H1 (cell line): ENCODE data around the gene PDZRN3. TPM values are rescaled to one million over a fixed set of nuclear protein-coding genes. Genes with fewer than 3 reads are reported as not detected.

Experiments
- CTCF ChIA-PET: fragments of 300-600 bp; sonication (Branson Sonifier 250); formaldehyde crosslinking; loops from one replicate; lab custom pipeline; 2021; ENCODE audit not compliant: partially characterized antibody; lab: Charles Lee
- POLR2A ChIA-PET: fragments of 300-600 bp; sonication (Branson Sonifier 250); formaldehyde crosslinking; loops from one replicate; lab custom pipeline; 2021; ENCODE audit warnings: inconsistent platforms; ENCODE audit not compliant: partially characterized antibody; lab: Charles Lee
- DNase-seq, 2 experiments: peaks; one replicate each; pipeline versions ENCODE4 v3.0.0 to v3.0.0-alpha.2; 2010 to 2022; ENCODE audit warnings: low spot score in 2 of 2, low read depth in 1 of 2, mixed read lengths in 1 of 2
- FAIRE-seq: peaks from 2 replicates; lab custom pipeline; 2011; peaks lifted over from hg19 to GRCh38; lab: Jason Lieb, UNC
- H2AFZ ChIP-seq: 2 replicates; pipeline ENCODE4 v1.8.1; 2012; ENCODE audit warnings: low read length, inconsistent platforms
- H2AK5ac ChIP-seq: 2 replicates; pipeline ENCODE4 v1.6.1; 2013; ENCODE audit warnings: low read depth, low read length
- H2BK120ac ChIP-seq: replicated peaks from 2 replicates; pipeline ENCODE3; 2013; ENCODE audit warnings: low read depth, low read length, inconsistent platforms
- H2BK12ac ChIP-seq: 2 replicates; pipeline ENCODE4 v1.6.1; 2013; ENCODE audit warnings: low read depth, low read length
- H2BK15ac ChIP-seq: 2 replicates; pipeline ENCODE4 v1.6.1; 2013; ENCODE audit warnings: low read length
- H2BK20ac ChIP-seq: 2 replicates; pipeline ENCODE4 v1.6.1; 2013; ENCODE audit warnings: low read length
- H2BK5ac ChIP-seq: 2 replicates; pipeline ENCODE4 v1.6.1; 2013; ENCODE audit warnings: low read depth, low read length
- H3K14ac ChIP-seq: 2 replicates; pipeline ENCODE4 v1.6.1; 2013; ENCODE audit warnings: inconsistent platforms; ENCODE audit not compliant: insufficient read length
- H3K18ac ChIP-seq: 2 replicates; pipeline ENCODE4 v1.6.1; 2013; ENCODE audit warnings: low read length; ENCODE audit errors: extremely low read depth
- H3K23ac ChIP-seq: 2 replicates; pipeline ENCODE4 v1.6.1; 2013; ENCODE audit warnings: inconsistent platforms; ENCODE audit not compliant: insufficient read length
- H3K23me2 ChIP-seq: 2 replicates; pipeline ENCODE4 v1.6.1; 2013; ENCODE audit warnings: low read depth, low read length
- H3K27ac ChIP-seq: 2 replicates; pipeline ENCODE4 v1.6.1; 2011; ENCODE audit warnings: low read depth, low read length, inconsistent platforms
- H3K27me3 ChIP-seq, 4 experiments: replicated peaks in 1 of 4; 1 replicate in 1 of 4; 2 replicates in 3 of 4; pipeline versions ENCODE4 v1.6.1 to v1.8.1; 2011 to 2013; ENCODE audit warnings: low read length in 3 of 4, mild to moderate bottlenecking in 3 of 4, inconsistent platforms in 2 of 4, mixed read lengths in 2 of 4, moderate library complexity in 1 of 4; ENCODE audit not compliant: control insufficient read depth in 3 of 4, insufficient read depth in 3 of 4; ENCODE audit errors: extremely low read depth in 1 of 4
- H3K36me3 ChIP-seq, 4 experiments: 2 replicates each; pipeline versions ENCODE4 v1.6.1 to v1.8.1; 2011 to 2013; ENCODE audit warnings: mild to moderate bottlenecking in 4 of 4, low read length in 3 of 4, moderate library complexity in 2 of 4, control low read depth in 1 of 4, inconsistent platforms in 1 of 4; ENCODE audit not compliant: insufficient read depth in 4 of 4, control insufficient read depth in 2 of 4
- H3K4ac ChIP-seq: replicated peaks from 2 replicates; pipeline ENCODE3; 2013; ENCODE audit warnings: low read length, low read depth, mixed read lengths, inconsistent platforms; ENCODE audit not compliant: insufficient read length
- H3K4me1 ChIP-seq, 4 experiments: replicated peaks in 1 of 4; 1 replicate in 1 of 4; 2 replicates in 3 of 4; pipeline versions ENCODE4 v1.6.1 to v1.8.1; 2011 to 2013; ENCODE audit warnings: low read length in 3 of 4, inconsistent platforms in 2 of 4, mixed read lengths in 1 of 4; ENCODE audit not compliant: insufficient read depth in 4 of 4, control insufficient read depth in 3 of 4
- H3K4me2 ChIP-seq, 2 experiments: 2 replicates each; pipeline versions ENCODE4 v1.6.1 to v1.8.1; 2011 to 2013; ENCODE audit warnings: low read depth in 2 of 2, low read length in 2 of 2, control low read depth in 1 of 2, inconsistent platforms in 1 of 2, mild to moderate bottlenecking in 1 of 2; ENCODE audit not compliant: insufficient read depth in 1 of 2
- H3K4me3 ChIP-seq, 4 experiments: fragments of 200-600, 300-600 bp in 1 of 4; sonication (generic), shearing (Covaris generic), sonication (Bioruptor Twin) in 1 of 4; 2 replicates each; pipeline versions ENCODE4 v1.5.1 to v1.8.1; 2011 to 2016; ENCODE audit warnings: low read length in 4 of 4, low read depth in 3 of 4, control low read depth in 2 of 4, inconsistent platforms in 2 of 4, mild to moderate bottlenecking in 2 of 4, mixed read lengths in 1 of 4, moderate library complexity in 1 of 4; ENCODE audit not compliant: insufficient read depth in 2 of 4; ENCODE audit errors: extremely low read depth in 1 of 4
- H3K56ac ChIP-seq: replicated peaks from 2 replicates; pipeline ENCODE3; 2013; ENCODE audit warnings: low read depth, mild to moderate bottlenecking, mixed read lengths, low read length, inconsistent platforms; ENCODE audit not compliant: insufficient read length
- H3K79me1 ChIP-seq: 2 replicates; pipeline ENCODE4 v1.6.1; 2013; ENCODE audit warnings: low read depth, low read length, control low read depth
- H3K79me2 ChIP-seq, 2 experiments: 2 replicates each; pipeline versions ENCODE4 v1.6.1 to v1.8.1; 2012 to 2013; ENCODE audit warnings: low read length in 2 of 2, mild to moderate bottlenecking in 2 of 2, inconsistent platforms in 1 of 2; ENCODE audit not compliant: insufficient read depth in 2 of 2, control insufficient read depth in 1 of 2
- H3K9ac ChIP-seq, 4 experiments: replicated peaks in 1 of 4; 1 replicate in 1 of 4; 2 replicates in 3 of 4; pipeline versions ENCODE4 v1.6.1 to v1.8.1; 2011 to 2013; ENCODE audit warnings: low read depth in 3 of 4, low read length in 3 of 4, control low read depth in 2 of 4, mild to moderate bottlenecking in 2 of 4, moderate library complexity in 2 of 4, inconsistent platforms in 1 of 4; ENCODE audit errors: extremely low read depth in 1 of 4
- H3K9me3 ChIP-seq, 2 experiments: 2 replicates each; pipeline versions ENCODE4 v1.6.1 to v1.8.1; 2012 to 2013; ENCODE audit warnings: mild to moderate bottlenecking in 2 of 2, moderate library complexity in 2 of 2, control low read depth in 1 of 2, inconsistent platforms in 1 of 2, low read depth in 1 of 2, low read length in 1 of 2, mixed read lengths in 1 of 2; ENCODE audit not compliant: insufficient read depth in 2 of 2
- H4K20me1 ChIP-seq, 2 experiments: replicated peaks in 1 of 2; 2 replicates each; pipeline versions ENCODE3 to v1.8.1; 2011 to 2013; ENCODE audit warnings: inconsistent platforms in 2 of 2, low read length in 2 of 2, mild to moderate bottlenecking in 1 of 2; ENCODE audit not compliant: insufficient read depth in 2 of 2, control insufficient read depth in 1 of 2
- H4K5ac ChIP-seq: 2 replicates; pipeline ENCODE4 v1.6.1; 2013; ENCODE audit warnings: low read length, low read depth, mixed read lengths, inconsistent platforms; ENCODE audit not compliant: insufficient read length
- H4K8ac ChIP-seq: 2 replicates; pipeline ENCODE4 v1.8.0; 2013; ENCODE audit warnings: mild to moderate bottlenecking, moderate library complexity, low read length, inconsistent platforms; ENCODE audit not compliant: insufficient read depth; ENCODE audit errors: extremely low read depth
- H4K91ac ChIP-seq: replicated peaks from 2 replicates; pipeline ENCODE3; 2013; ENCODE audit warnings: low read length, mixed read lengths, inconsistent platforms; ENCODE audit not compliant: insufficient read length
- ATF3 ChIP-seq: IDR thresholded peaks from 2 replicates; pipeline ENCODE4 v1.6.1; 2011; ENCODE audit warnings: low read depth, mild to moderate bottlenecking, low read length; ENCODE audit not compliant: insufficient read depth
- WGBS, 2 experiments: shearing (Covaris generic) in 1 of 2; methylation state at CpG; one replicate each; pipeline versions ENCODE4 v1.1.6 to v1.1.7; 2013 to 2015; ENCODE audit warnings: low lambda C conversion rate in 2 of 2, mixed read lengths in 2 of 2, inconsistent platforms in 1 of 2, low coverage in 1 of 2, missing lambda C conversion rate in 1 of 2; ENCODE audit not compliant: insufficient replicate concordance in 2 of 2, insufficient coverage in 1 of 2, insufficient read length in 1 of 2; ENCODE audit errors: extremely low coverage in 1 of 2, missing lambda C conversion rate in 1 of 2; 5-methylcytosine and 5-hydroxymethylcytosine counted together
- polyA plus RNA-seq, 7 experiments: library from polyadenylated mRNA; depleted of rRNA in 3 of 7; stranded (reverse) in 5 of 7; unstranded in 2 of 7; fragments of >200 nt in 5 of 7; fragments of 200-250 nt in 2 of 7; gene quantifications; 1 replicate in 5 of 7; 2 replicates in 1 of 7; 4 replicates in 1 of 7; pipeline versions ENCODE4 v1.2.1 to v1.2.3, GENCODE V29; 2011 to 2013; ENCODE audit warnings: missing spikeins in 2 of 7, mixed read lengths in 2 of 7
- total RNA-seq: library from RNA; stranded (reverse); fragmentation: NEBNext Ultra II Directional; extraction: Animal tissue kit (Norgen Biotek cat#: 25700); gene quantifications from 2 replicates; pipeline ENCODE4 v1.2.1, GENCODE V29; 2021

PDZRN3 gene
- total and polyA plus RNA-seq, 2 of the 8 experiments (the other 6 are each of a cell fraction or from before 2014, with no cell fraction given): 4.2 to 20.5 TPM

- Histone ChIP-seq H3K79me2 (no peaks in the 10 kb centered on the region; a peak in 1 of 4 replicates), H2BK120ac (no peak overlapping the region), H4K20me1 (peaks cover 0 to 5% of the 10 kb centered on the region in 2 experiments), H3K27ac (no peak overlapping the region), H3K4me1 (peaks cover 0 to 3% (median 1%) of the 10 kb centered on the region in 4 experiments; a peak in 3 of 7 replicates), H2BK20ac (no peak overlapping the region), H3K18ac (no peak overlapping the region), H3K14ac (no peak overlapping the region), H3K36me3 (no peaks in the 10 kb centered on the region), H3K4me3 (no peak overlapping the region), H4K5ac (no peak overlapping the region), H4K91ac (no peak overlapping the region), H3K23me2 (no peaks in the 10 kb centered on the region), H3K4me2 (no peak overlapping the region), H4K8ac (no peak overlapping the region), H3K4ac (no peak overlapping the region), H3K23ac (no peak overlapping the region), H3K56ac (no peak overlapping the region), H2BK12ac (no peak overlapping the region), H2BK5ac (no peak overlapping the region), H3K27me3 (no peaks in the 10 kb centered on the region), H2AFZ (no peak overlapping the region), H2AK5ac (no peak overlapping the region), H3K79me1 (no peaks in the 10 kb centered on the region; the same call in 1 of the 2 replicates), H3K9ac (no peak overlapping the region), H3K9me3 (no peaks in the 10 kb centered on the region), H2BK15ac (no peak overlapping the region)
- ChIA-PET POLR2A (no interaction called here), CTCF (no interaction called here)
- FAIRE-seq: no peak
- 81% methylated on average over 2 of the region's 2 CpGs; no CpG with 5 or more reads in 1 of the 2 experiments for WGBS, 2 experiments
- no peak for DNase-seq
- TF ChIP-seq ATF3: no peak
Measured at GRCh38 chr3:73538486-73538885, 86.3 kb downstream of the PDZRN3 start.
